ENCODE measurements around the gene CLK4. TPM values are rescaled to one million over a fixed set of nuclear protein-coding genes. Genes with fewer than 3 reads are reported as not detected.

Gene CLK4
- total RNA-seq, 1 donor from 2014 or later = 26.0 TPM

DNA sequence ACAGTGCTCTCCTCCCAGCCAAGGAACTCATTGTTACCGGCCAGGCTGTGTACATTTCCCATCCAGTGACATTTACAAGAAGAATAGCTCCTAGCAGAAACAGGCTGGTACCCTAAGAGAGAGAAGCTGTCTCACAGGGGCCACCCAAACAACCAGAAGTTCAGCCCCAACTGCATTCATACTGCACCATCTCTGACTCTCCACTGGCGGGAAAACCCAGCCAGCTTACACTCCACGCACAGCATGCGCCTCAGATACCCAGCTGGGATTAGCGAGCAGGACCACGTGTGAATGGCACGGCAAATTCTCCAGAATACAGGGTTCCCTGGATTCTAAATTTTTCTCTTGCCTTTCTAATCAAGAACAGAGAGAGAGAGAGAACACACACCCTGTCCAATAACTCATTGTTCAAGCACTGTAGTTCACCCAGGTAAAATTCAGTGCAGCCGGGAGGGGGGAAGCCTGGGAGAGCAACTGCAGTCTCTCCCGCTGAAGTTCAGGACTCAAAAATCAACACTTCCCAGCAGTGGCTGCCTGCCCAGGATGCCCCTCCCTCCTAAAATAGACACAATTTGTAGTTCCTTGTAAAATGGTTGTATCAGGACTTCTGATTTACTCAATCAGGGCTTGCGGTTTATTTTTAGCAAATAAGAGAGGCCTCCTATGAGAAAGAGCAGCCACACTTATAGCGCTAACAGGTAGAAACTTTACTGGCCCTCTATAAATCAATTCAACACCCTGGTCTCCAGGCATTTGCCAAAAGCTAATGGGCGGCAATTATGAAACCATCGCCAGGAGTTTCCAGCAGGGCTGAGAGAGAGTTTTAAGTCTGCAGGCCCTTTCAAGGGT, 38.9 kb downstream of the CLK4 start:
- DNase-seq (ENCODE audit: low read depth in 2 of 2) = no peak

DNA sequence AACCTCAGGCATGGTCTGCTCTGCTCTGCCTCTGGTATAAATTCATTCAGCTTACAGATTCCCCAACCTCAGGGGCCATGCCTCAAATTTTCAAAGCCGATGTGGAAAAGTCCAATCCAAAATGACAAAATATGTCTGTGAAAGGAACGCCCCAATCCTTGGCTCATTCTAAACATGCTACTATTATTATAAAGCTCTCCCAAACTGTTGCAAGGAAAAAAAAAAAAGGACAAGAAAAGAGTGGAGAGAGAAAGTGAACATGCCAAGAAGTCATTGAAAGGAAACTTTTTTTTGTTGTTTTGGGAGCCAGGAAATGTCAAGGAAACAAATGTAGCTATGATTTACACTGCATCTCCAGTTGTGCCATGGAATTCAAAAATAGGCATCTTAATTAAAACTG, 40.5 kb downstream of the CLK4 start:
- DNase-seq (ENCODE audit: low read depth in 2 of 2) = no peak

- DNase-seq (ENCODE audit: low read depth in 2 of 2) = peak; percentile 5 to 48
These were observed 41.4 kb downstream of the CLK4 start for GRCh38 chr5:178585421-178585820.

- DNase-seq (ENCODE audit: low read depth in 2 of 2) = no peak
These were observed 43.6 kb downstream of the CLK4 start for GRCh38 chr5:178583279-178583678.

DNA sequence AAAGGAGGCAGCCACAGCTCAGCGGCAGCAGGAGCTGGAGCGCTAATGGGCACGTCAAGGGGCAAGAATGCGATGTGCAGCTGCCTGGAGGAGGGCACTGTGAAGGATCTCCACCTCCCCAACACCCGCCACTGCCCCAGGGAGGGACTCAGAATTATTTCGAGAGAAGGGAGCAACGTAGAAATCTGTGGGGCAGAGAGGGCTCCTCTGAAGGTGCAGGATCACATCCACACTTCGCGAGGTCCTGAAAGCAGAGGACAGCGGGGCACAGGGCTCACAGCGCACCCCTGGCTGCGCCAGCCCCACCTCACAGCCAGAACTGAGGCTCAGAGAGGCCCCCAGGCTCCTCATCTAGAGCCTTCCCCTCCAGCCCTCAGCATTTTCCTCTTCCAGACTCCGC, 44.6 kb downstream of the CLK4 start:
- DNase-seq (ENCODE audit: low read depth in 2 of 2) = no peak

DNA sequence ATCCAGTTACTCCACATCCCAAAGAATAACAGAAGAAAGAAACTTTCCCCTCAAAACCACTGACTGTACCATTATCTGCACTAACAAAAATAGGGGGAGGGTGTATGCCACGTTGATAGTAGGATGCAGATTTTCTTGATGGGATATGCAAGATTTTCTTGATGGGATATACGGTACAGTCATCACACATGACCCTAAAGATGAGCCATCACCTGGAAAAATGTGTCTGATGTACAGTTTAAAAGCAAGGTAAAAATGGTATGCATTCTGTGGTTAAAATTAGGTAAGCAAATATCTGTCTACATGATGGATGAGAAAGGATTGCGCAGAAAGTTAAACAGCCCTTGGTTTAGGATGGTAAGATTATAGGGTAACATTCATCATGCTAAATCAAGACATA, 45.2 kb downstream of the CLK4 start:
- no peak for DNase-seq (ENCODE audit: low read depth in 2 of 2)

DNA sequence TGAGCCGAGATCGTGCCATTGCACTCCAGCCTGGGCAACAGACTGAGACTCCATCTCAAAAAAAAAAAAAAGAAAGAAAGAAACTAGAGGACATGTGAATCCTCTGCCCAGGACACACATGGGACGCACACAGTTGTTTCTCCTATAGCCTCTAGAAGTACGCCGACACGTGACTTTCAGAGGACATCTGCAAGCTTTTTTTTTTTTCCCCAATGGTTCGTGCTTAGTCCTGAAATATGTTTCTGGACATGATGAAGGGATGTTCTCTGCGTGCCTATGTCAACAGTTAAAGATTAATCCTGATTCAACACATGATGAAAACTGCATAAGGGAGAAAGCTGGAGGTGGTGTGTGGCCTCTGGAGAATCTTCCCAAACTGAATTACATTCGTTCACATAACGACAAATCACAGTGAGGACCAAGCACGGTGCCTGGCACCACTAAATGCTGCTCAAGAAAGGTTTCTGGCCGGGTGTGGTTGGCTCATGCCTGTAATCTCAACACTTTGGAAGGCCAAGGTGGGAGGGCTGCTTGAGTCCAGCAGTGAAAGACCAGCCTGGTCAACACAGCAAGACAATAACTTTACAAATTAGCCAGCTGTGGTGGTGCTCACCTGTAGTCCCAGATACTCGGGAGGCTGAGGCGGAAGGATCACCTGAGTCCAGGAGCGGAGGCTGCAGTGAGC, 46.4 kb downstream of the CLK4 start:
- DNase-seq (ENCODE audit: low read depth in 2 of 2) = no peak

DNA sequence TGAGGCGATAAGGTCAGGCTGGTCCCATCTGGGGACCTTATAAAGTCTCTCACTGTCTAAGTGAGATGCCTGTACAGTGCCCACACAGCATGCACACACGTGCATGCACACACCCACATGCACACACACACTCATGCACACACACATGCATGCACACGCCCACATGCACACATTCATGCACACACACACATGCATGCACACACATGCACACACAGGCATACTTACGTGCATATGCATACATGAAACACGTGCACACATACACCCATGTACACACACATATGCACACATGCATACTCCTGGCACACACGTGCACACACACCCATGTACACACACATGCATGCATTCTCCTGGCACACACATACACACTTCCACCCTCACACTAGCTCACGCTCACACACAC, 48.9 kb downstream of the CLK4 start:
- DNase-seq (ENCODE audit: low read depth in 2 of 2) = no peak

GRCh38 chr5:178577376-178577839, 49.4 kb downstream of the CLK4 start:
- DNase-seq (ENCODE audit: low read depth in 2 of 2) = no peak

DNA sequence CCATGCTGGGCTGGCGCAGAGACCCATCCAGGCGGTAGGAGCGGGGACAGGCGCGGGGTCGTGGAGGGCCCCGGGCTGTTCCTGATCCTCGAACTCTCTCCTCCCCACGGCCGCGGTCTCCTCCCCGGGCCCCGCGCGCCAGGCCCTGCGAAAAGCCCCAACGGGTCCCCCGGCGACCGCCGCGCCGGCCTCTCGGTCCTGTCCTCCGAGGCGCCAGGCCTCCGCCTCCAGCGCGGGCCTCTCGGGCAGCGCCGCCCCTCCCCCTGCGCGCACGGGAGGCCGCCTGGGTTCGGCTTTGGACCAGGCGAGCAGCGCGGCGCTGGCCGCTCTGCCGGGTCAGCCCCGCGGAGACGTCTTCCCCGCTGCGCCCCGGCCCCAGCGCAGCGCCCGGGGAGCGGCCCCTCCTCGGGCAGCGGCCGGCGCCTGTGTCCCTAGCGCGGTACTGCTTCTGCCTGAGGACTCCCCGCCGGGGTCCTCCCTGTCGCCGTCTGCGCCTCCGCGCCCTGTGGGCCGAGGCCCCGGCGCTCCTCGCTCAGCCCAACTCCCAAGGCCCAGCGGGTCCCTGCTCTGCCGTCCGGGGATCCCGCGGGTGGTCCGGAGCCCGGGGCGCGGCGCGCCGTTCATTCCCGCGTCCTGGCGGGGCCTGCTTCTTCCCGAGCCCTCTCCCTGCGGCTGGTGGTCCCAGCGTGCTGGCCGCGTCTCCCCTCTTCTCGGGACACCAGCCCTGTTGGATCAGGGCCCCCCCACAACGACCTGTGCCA, 50.1 kb downstream of the CLK4 start:
- DNase-seq (ENCODE audit: low read depth in 2 of 2) = no peak

DNA sequence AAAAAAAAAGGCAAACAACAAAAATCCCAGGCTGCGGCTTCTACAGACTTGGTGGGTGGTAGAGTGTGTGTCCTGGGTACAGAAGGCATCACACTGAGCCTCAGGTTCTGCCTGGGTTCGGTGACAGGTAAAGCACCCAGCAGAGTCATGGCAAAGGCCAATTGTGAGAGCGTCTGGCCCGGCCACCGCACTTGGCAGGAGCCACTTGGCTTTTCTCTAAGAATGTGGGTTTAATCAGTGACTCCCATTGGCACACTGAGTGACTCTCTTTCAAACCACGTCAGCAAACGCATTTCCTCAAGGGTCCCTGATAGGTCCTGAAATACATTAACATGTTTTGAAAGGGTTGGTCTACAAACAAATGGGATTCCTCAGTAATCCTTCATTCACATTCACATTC, 53.6 kb downstream of the CLK4 start:
- DNase-seq (ENCODE audit: low read depth in 2 of 2) = no peak

- no peak for DNase-seq (ENCODE audit: low read depth in 2 of 2)
These were observed 54.2 kb downstream of the CLK4 start for GRCh38 chr5:178572617-178573016.

- no peak for DNase-seq (ENCODE audit: low read depth in 2 of 2)
These were observed 57.4 kb downstream of the CLK4 start for GRCh38 chr5:178569485-178569884.

DNA sequence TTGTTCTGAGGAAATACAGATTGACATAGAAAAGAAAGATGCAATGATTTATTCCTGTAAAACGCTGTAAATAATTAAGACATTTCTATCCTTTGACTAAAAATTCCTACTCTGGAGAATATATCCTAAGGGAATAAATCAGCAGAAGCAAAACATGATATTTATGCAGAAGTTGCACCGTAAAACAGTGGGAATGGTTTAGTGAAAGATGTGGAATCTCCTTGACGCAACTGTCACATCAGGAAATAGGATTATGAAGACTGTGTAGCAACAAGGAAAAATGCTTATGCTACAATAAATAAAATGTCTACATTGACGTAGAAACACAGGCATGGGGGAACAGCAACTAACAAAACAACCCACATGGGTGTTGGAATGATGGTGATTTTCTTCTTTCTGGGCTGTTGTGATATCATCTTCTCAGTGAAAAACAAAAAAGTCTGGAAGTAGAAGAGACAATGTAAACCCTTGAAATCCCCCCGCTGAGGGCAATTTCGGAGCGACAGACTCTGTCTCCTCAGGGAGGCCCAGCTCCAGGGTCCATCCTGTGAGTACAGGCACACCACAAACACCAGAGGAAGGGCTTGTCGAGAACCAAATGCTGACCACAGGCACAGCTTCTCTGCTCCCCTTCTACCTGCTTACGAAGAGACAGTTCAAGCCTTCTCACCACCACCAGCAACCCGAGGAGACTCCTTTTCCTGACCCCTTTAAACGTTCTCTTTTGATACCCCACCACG, 61.9 kb downstream of the CLK4 start:
- no peak for DNase-seq (ENCODE audit: low read depth in 2 of 2)

DNA sequence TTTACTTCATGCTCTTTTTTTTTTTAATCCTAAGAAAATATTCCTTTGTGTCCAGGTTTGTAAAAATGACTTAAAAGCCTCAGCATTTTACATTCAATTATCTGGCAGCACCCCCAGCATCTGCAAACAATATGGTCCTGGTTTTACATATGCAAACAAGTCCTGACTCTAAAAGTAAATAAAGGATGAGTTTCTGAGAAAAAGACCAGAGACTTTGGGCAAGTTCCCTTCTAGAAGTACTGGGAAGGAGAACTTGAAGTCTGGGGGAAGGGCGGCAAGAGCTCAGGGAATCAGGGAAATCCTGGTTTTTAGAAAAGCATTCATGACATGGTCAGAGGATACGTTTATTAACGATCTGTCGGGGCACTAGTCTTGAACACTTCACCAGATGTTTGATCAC, 62.5 kb downstream of the CLK4 start:
- DNase-seq (ENCODE audit: low read depth in 2 of 2) = no peak

GRCh38 chr5:178563621-178564020, 63.2 kb downstream of the CLK4 start:
- DNase-seq (ENCODE audit: low read depth in 2 of 2) = no peak

- no peak for DNase-seq (ENCODE audit: low read depth in 2 of 2)
These were observed 65.0 kb downstream of the CLK4 start for GRCh38 chr5:178561746-178562264.

DNA sequence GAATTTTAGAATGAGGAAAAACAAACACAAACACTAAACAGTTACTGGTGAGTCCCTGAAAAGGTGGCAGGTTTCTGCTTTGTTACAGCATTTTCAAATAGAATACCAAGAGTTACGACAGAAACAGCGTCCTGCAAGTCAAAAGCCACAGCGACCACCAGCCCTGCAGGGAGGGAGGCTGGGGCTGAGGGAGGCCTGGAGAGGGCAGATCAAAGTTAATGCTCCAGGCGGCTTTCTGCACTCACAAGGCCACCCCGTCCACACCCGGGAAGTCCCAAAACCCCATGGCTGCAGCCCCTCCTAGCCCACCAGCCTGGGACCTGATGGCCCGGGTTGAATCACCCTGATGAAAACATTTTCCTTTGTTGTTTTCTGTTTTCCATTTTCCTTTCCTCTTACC, 65.9 kb downstream of the CLK4 start:
- no peak for DNase-seq (ENCODE audit: low read depth in 2 of 2)

- DNase-seq (ENCODE audit: low read depth in 2 of 2) = no peak
These were observed 69.4 kb downstream of the CLK4 start for GRCh38 chr5:178557416-178557815.

DNA sequence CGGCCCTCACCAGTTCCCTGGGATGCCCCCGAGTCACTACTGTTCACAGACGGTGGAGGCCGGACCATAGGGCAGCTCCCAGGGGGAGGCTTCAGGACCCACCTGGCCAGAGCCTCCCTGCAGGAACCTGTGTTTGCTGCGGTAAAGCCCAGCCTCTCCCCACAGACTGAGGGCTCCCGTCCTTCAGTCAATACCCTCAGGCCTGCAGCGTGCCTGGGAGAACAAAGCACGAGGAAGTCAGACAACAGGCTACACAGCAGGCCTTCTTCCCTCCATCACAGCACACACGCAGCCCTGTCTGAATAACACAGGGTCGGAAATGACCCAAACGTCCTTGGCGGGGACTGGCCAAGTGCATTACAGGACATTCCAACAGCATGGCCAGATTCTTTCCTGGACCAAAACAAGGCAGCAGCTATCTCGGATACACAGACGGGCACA, 71.1 kb downstream of the CLK4 start:
- DNase-seq (ENCODE audit: low read depth in 2 of 2) = peak in 1 of 2 donors; percentile 50

- DNase-seq (ENCODE audit: low read depth in 2 of 2) = no peak
These were observed 71.8 kb downstream of the CLK4 start for GRCh38 chr5:178555005-178555404.
